ENCODE measurements around the gene SMIM15.

GRCh38 chr5:61177716-61178115, 15.4 kb upstream of the SMIM15 start:
- TF ChIP-seq, protein P1, sequence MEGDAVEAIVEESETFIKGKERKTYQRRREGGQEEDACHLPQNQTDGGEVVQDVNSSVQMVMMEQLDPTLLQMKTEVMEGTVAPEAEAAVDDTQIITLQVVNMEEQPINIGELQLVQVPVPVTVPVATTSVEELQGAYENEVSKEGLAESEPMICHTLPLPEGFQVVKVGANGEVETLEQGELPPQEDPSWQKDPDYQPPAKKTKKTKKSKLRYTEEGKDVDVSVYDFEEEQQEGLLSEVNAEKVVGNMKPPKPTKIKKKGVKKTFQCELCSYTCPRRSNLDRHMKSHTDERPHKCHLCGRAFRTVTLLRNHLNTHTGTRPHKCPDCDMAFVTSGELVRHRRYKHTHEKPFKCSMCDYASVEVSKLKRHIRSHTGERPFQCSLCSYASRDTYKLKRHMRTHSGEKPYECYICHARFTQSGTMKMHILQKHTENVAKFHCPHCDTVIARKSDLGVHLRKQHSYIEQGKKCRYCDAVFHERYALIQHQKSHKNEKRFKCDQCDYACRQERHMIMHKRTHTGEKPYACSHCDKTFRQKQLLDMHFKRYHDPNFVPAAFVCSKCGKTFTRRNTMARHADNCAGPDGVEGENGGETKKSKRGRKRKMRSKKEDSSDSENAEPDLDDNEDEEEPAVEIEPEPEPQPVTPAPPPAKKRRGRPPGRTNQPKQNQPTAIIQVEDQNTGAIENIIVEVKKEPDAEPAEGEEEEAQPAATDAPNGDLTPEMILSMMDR (tag by site-specific recombination; IDR thresholded peaks at IDR 0.05) = no peak
- TF ChIP-seq ZNF350 (tag by site-specific recombination; IDR thresholded peaks at IDR 0.05) (no peak), ZBTB11 (tag by site-specific recombination; conservative IDR thresholded peaks at IDR 0.05; ENCODE audit: low read depth) (no peak), REST (tag by site-specific recombination; IDR thresholded peaks at IDR 0.05) (no peak), KLF16 (tag by site-specific recombination; IDR thresholded peaks at IDR 0.05) (no peak), TCF7L2 (IDR thresholded peaks at IDR 0.05; ENCODE audit: borderline replicate concordance, low read depth, low read length) (no peak), YY1 (tag by site-specific recombination; IDR thresholded peaks at IDR 0.05) (no peak), ZNF335 (tag by site-specific recombination; conservative IDR thresholded peaks at IDR 0.05) (no peak), ZNF792 (tag by site-specific recombination; IDR thresholded peaks at IDR 0.05) (no peak)

Data from HEK293 (cell line).